ENCODE measurements around the gene TBC1D9.

- TF ChIP-seq CTCF (IDR thresholded peaks at IDR 0.05; ENCODE audit: low read depth, low read length, poor library complexity, severe bottlenecking): no peak
- TF ChIP-seq EZH2phosphoT487 (IDR thresholded peaks at IDR 0.05; ENCODE audit: borderline replicate concordance, low read length): no peak
Measured at GRCh38 chr4:140740422-140740821, 15.8 kb downstream of the TBC1D9 start.

Data from DOHH2 (cell line).